IMR-90 (cell line): Measurements from ENCODE around the gene C1orf141. TPM values are rescaled to one million over a fixed set of nuclear protein-coding genes. Genes with fewer than 3 reads are reported as not detected.

Experiments used
- ATAC-seq: fragments of 200-7000 bp; cut with Tn5 transposase; 2 replicates; pipeline ENCODE4 v1.9.1; 2020; ENCODE audit warnings: low read depth, mild to moderate bottlenecking, moderate library complexity
- BruUV-seq: library from RNA; stranded (reverse); fragments of 400-500 nt; replicated peaks from 2 replicates; lab custom pipeline; 2021; lab: Mats Ljungman, UMichigan
- CTCF ChIA-PET: fragments of 300-600 bp; formaldehyde crosslinking; extraction: SDS; loops from one replicate; lab custom pipeline; 2021; ENCODE audit warnings: antibody characterized with exemption; lab: Yijun Ruan, JAX
- POLR2A ChIA-PET: fragments of 300-600 bp; sonication (Branson Sonifier 250); formaldehyde crosslinking; loops from one replicate; lab custom pipeline; 2022; ENCODE audit warnings: antibody characterized with exemption; ENCODE audit not compliant: unreplicated experiment; lab: Charles Lee
- DNase-seq: peaks from one replicate; pipeline ENCODE4 v3.0.0; 2013
- H2AFZ ChIP-seq: replicated peaks from 2 replicates; pipeline ENCODE3; 2013; ENCODE audit warnings: low read length, mild to moderate bottlenecking; ENCODE audit not compliant: poor library complexity
- H2AK5ac ChIP-seq: 2 replicates; pipeline ENCODE4 v1.6.1; 2013; ENCODE audit warnings: low read depth, low read length, inconsistent platforms
- H2AK9ac ChIP-seq: replicated peaks from 2 replicates; pipeline ENCODE3; 2013; ENCODE audit warnings: mild to moderate bottlenecking, low read depth, low read length, moderate library complexity; ENCODE audit not compliant: poor library complexity
- H2BK120ac ChIP-seq: 2 replicates; pipeline ENCODE4 v1.6.1; 2013; ENCODE audit warnings: low read depth, low read length, inconsistent platforms
- H2BK15ac ChIP-seq: 3 replicates; pipeline ENCODE4 v1.6.1; 2013; ENCODE audit warnings: low read depth, low read length, inconsistent platforms
- H2BK20ac ChIP-seq: 2 replicates; pipeline ENCODE4 v1.6.1; 2013; ENCODE audit warnings: low read depth, mild to moderate bottlenecking, inconsistent platforms, low read length, moderate library complexity
- H2BK5ac ChIP-seq: 2 replicates; pipeline ENCODE4 v1.6.1; 2013; ENCODE audit warnings: mild to moderate bottlenecking, low read depth, low read length, inconsistent platforms; ENCODE audit not compliant: poor library complexity, severe bottlenecking
- H3K14ac ChIP-seq: replicated peaks from 2 replicates; pipeline ENCODE4 v1.6.1; 2013; ENCODE audit warnings: low read depth, low read length, inconsistent platforms
- H3K18ac ChIP-seq: 2 replicates; pipeline ENCODE4 v1.6.1; 2013; ENCODE audit warnings: low read depth, low read length, control low read depth
- H3K23ac ChIP-seq: 2 replicates; pipeline ENCODE4 v1.6.1; 2013; ENCODE audit warnings: low read depth, low read length, inconsistent platforms
- H3K27ac ChIP-seq: 2 replicates; pipeline ENCODE4 v1.5.1; 2013; ENCODE audit warnings: mild to moderate bottlenecking, control low read depth, low read length; ENCODE audit not compliant: insufficient read depth
- H3K27me3 ChIP-seq: 2 replicates; pipeline ENCODE4 v1.6.1; 2013; ENCODE audit warnings: low read length; ENCODE audit not compliant: control insufficient read depth, insufficient read depth
- H3K36me3 ChIP-seq: 2 replicates; pipeline ENCODE4 v1.6.1; 2013; ENCODE audit warnings: low read length, mixed read lengths; ENCODE audit not compliant: control insufficient read depth, insufficient read depth
- H3K4ac ChIP-seq: 2 replicates; pipeline ENCODE4 v1.6.1; 2013; ENCODE audit warnings: low read depth, low read length, inconsistent platforms
- H3K4me1 ChIP-seq: 2 replicates; pipeline ENCODE4 v1.6.1; 2013; ENCODE audit warnings: low read length, mixed read lengths; ENCODE audit not compliant: control insufficient read depth, insufficient read depth
- H3K4me2 ChIP-seq: 2 replicates; pipeline ENCODE4 v1.6.1; 2013; ENCODE audit warnings: low read depth, mild to moderate bottlenecking, control low read depth, low read length, moderate library complexity
- H3K4me3 ChIP-seq: 2 replicates; pipeline ENCODE4 v1.5.1; 2013; ENCODE audit warnings: low read depth, mild to moderate bottlenecking, control low read depth, low read length, moderate library complexity; ENCODE audit not compliant: insufficient read depth
- H3K56ac ChIP-seq: 2 replicates; pipeline ENCODE4 v1.6.1; 2013; ENCODE audit warnings: low read length, inconsistent platforms; ENCODE audit not compliant: insufficient read depth; ENCODE audit errors: extremely low read depth
- H3K79me1 ChIP-seq, 2 experiments: 2 replicates each; pipeline ENCODE4 v1.6.1; 2013; ENCODE audit warnings: low read length in 2 of 2, inconsistent platforms in 1 of 2, low read depth in 1 of 2
- H3K9ac ChIP-seq: 2 replicates; pipeline ENCODE4 v1.6.1; 2013; ENCODE audit warnings: low read depth, low read length, control low read depth
- H3K9me1 ChIP-seq: 2 replicates; pipeline ENCODE4 v1.6.1; 2013; ENCODE audit warnings: low read length, inconsistent platforms; ENCODE audit not compliant: insufficient read depth
- H3K9me3 ChIP-seq: 2 replicates; pipeline ENCODE4 v1.6.1; 2013; ENCODE audit warnings: low read length; ENCODE audit not compliant: control insufficient read depth, insufficient read depth
- H4K20me1 ChIP-seq: 2 replicates; pipeline ENCODE4 v1.6.1; 2013; ENCODE audit warnings: low read length, inconsistent platforms; ENCODE audit not compliant: insufficient read depth
- H4K5ac ChIP-seq: 2 replicates; pipeline ENCODE4 v1.6.1; 2013; ENCODE audit warnings: mild to moderate bottlenecking, low read depth, low read length, control low read depth
- H4K8ac ChIP-seq, 2 experiments: 2 replicates each; pipeline ENCODE4 v1.6.1; 2013; ENCODE audit warnings: low read depth in 2 of 2, low read length in 2 of 2, control low read depth in 1 of 2, inconsistent platforms in 1 of 2
- H4K91ac ChIP-seq: 2 replicates; pipeline ENCODE4 v1.6.1; 2013; ENCODE audit warnings: low read depth, low read length, inconsistent platforms; ENCODE audit not compliant: insufficient read depth
- BHLHE40 ChIP-seq: fragments of 150-350 bp; IDR thresholded peaks from 2 replicates; pipeline ENCODE4 v1.6.1; 2016; ENCODE audit warnings: mild to moderate bottlenecking, low read depth, low read length
- CEBPB ChIP-seq: IDR thresholded peaks from 2 replicates; pipeline ENCODE4 v1.6.1; 2012; ENCODE audit warnings: low read depth, low read length, improper control_type of control experiment
- CHD1 ChIP-seq: IDR thresholded peaks from 2 replicates; pipeline ENCODE4 v1.6.1; 2012; ENCODE audit warnings: low read depth, low read length, improper control_type of control experiment
- FOS ChIP-seq: fragments of 150-350 bp; IDR thresholded peaks from 2 replicates; pipeline ENCODE4 v1.6.1; 2016; ENCODE audit warnings: low read depth, low read length
- MAFK ChIP-seq: IDR thresholded peaks from 2 replicates; pipeline ENCODE4 v1.6.1; 2012; ENCODE audit warnings: low read depth, low read length, improper control_type of control experiment
- MAZ ChIP-seq: IDR thresholded peaks from 2 replicates; pipeline ENCODE4 v1.6.1; 2012; ENCODE audit warnings: low read depth, mild to moderate bottlenecking, low read length, improper control_type of control experiment, moderate library complexity, borderline replicate concordance
- MXI1 ChIP-seq: IDR thresholded peaks from 2 replicates; pipeline ENCODE4 v1.6.1; 2012; ENCODE audit warnings: low read depth, mild to moderate bottlenecking, low read length, moderate library complexity, borderline replicate concordance
- NFE2L2 ChIP-seq: fragments of 150-350 bp; IDR thresholded peaks from 2 replicates; pipeline ENCODE4 v1.6.1; 2016; ENCODE audit warnings: low read depth, mild to moderate bottlenecking, low read length
- POLR2A ChIP-seq: IDR thresholded peaks from 2 replicates; pipeline ENCODE4 v1.6.1; 2012; ENCODE audit warnings: mild to moderate bottlenecking, low read depth, low read length
- RAD21 ChIP-seq: IDR thresholded peaks from 2 replicates; pipeline ENCODE4 v1.6.1; 2012; ENCODE audit warnings: low read length, improper control_type of control experiment
- RCOR1 ChIP-seq: IDR thresholded peaks from 2 replicates; pipeline ENCODE4 v1.6.1; 2012; ENCODE audit warnings: mild to moderate bottlenecking, low read length, improper control_type of control experiment; ENCODE audit not compliant: insufficient replicate concordance
- RFX5 ChIP-seq: IDR thresholded peaks from 2 replicates; pipeline ENCODE4 v1.8.0; 2012; ENCODE audit warnings: low read depth, mild to moderate bottlenecking, low read length, moderate library complexity
- SMC3 ChIP-seq: fragments of 150-350 bp; IDR thresholded peaks from 2 replicates; pipeline ENCODE4 v1.6.1; 2016; ENCODE audit warnings: low read depth, mild to moderate bottlenecking, antibody characterized with exemption, low read length, moderate library complexity
- WGBS, 2 experiments: methylation state at CpG; one replicate each; pipeline versions ENCODE4 v1.1.5 to v1.1.7; 2013; ENCODE audit warnings: missing lambda C conversion rate in 2 of 2; ENCODE audit not compliant: insufficient read length in 1 of 2; ENCODE audit errors: extremely low coverage in 2 of 2; 5-methylcytosine and 5-hydroxymethylcytosine counted together
- dilution Hi-C: fragments of 300-500 bp; cut with HindIII; formaldehyde crosslinking; loops from one replicate; pipeline ENCODE4 v1.14.3; 2018; ENCODE audit warnings: low sequenced_read_pairs; ENCODE audit not compliant: unreplicated experiment
- in situ Hi-C: fragments of 300-500 bp; cut with MboI; formaldehyde crosslinking; loops from 3 replicates; pipeline ENCODE4 v1.14.3; 2019; ENCODE audit warnings: low sequenced_read_pairs, inconsistent platforms, mixed read lengths
- intact Hi-C: fragments of 100-400 bp; cut with micrococcal nuclease; formaldehyde crosslinking; loops from 2 replicates; pipeline ENCODE4 v1.10.0; 2022
- polyA plus RNA-seq, 3 experiments: library from polyadenylated mRNA; depleted of rRNA; stranded (reverse); fragments of >200 nt; gene quantifications; 2 replicates each; pipeline ENCODE4 v1.2.3, GENCODE V29; 2012; ENCODE audit warnings: low replicate concordance in 1 of 3
- total RNA-seq: library from RNA; depleted of rRNA; stranded (reverse); fragments of >200 nt; gene quantifications from 2 replicates; pipeline ENCODE4 v1.2.3, GENCODE V29; 2012
- TF ChIP-seq, protein P1 (sequence below): conservative IDR thresholded peaks from 2 replicates; pipeline ENCODE4 v1.5.1; 2012; ENCODE audit warnings: mild to moderate bottlenecking, low read depth, low read length, improper control_type of control experiment
- TF ChIP-seq, protein P2 (sequence below): fragments of 150-350 bp; IDR thresholded peaks from 2 replicates; pipeline ENCODE4 v1.6.1; 2016; ENCODE audit warnings: low read depth, mild to moderate bottlenecking, low read length, moderate library complexity, borderline replicate concordance
- TF ChIP-seq, protein P3 (sequence below): fragments of 150-350 bp; IDR thresholded peaks from 2 replicates; pipeline ENCODE4 v1.6.1; 2017; ENCODE audit warnings: mild to moderate bottlenecking, antibody characterized with exemption, low read length, low read depth

The C1orf141 gene
- total and polyA plus RNA-seq, 2 of the 4 experiments (the other 2 are of a cell fraction) = not detected

DNA sequence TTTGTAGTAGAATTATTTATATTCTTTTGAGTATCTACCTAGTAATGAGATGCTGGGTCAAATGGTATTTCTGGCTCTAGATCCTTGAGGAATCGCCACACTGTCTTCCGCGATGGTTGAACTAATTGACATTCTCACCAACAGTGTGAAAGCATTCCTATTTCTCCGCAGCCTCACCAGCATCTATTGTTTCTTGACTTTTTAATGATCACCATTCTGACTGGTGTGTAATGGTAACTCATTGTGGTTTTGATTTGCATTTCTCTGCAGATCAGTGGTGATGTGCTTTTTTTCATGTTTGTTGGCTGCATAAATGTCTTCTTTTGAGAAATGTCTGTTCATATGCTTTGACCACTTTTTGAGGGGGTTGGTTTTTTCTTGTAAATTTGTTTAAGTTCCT, 16.2 kb upstream of the C1orf141 start:
- Histone ChIP-seq H3K9me3 (no peaks in the 10 kb centered on the region), H2AK5ac (no peak overlapping the region), H4K5ac (no peak overlapping the region), H2BK5ac (no peak overlapping the region), H3K9ac (no peak overlapping the region), H3K36me3 (no peaks in the 10 kb centered on the region), H3K18ac (no peak overlapping the region), H3K27me3 (peaks cover 1% of the 10 kb centered on the region), H3K4me3 (no peak overlapping the region), H4K8ac (no peak overlapping the region), H3K23ac (no peak overlapping the region), H2AFZ (no peak overlapping the region), H3K56ac (no peak overlapping the region), H4K20me1 (no peaks in the 10 kb centered on the region), H3K4me2 (no peak overlapping the region), H2BK20ac (no peak overlapping the region), H3K14ac (no peak overlapping the region), H3K4me1 (no peaks in the 10 kb centered on the region), H2AK9ac (no peak overlapping the region), H3K4ac (no peak overlapping the region), H2BK120ac (no peak overlapping the region), H2BK15ac (no peak overlapping the region), H4K91ac (no peak overlapping the region), H3K79me1 (no peaks in the 10 kb centered on the region), H3K9me1 (no peaks in the 10 kb centered on the region), H3K27ac (no peak overlapping the region)
- in situ Hi-C loops = no loop called here
- CTCF ChIA-PET = interaction anchor here (0.7 to 3.5 kb wide), 2 partner anchors 17 to 155 kb away, joined by 5 to 62 read pairs; no protein-coding TSS in a partner anchor
- DNase-seq = no peak
- no CpG with 5 or more reads among the region's 4 CpGs for WGBS, 2 experiments
- TF ChIP-seq CEBPB (no peak), MXI1 (no peak), SMC3 (no peak), RFX5 (no peak), CHD1 (no peak), POLR2A (no peak), RAD21 (no peak), NFE2L2 (no peak), BHLHE40 (no peak), FOS (no peak), MAZ (no peak), MAFK (no peak), RCOR1 (no peak)
- TF ChIP-seq, protein P1, sequence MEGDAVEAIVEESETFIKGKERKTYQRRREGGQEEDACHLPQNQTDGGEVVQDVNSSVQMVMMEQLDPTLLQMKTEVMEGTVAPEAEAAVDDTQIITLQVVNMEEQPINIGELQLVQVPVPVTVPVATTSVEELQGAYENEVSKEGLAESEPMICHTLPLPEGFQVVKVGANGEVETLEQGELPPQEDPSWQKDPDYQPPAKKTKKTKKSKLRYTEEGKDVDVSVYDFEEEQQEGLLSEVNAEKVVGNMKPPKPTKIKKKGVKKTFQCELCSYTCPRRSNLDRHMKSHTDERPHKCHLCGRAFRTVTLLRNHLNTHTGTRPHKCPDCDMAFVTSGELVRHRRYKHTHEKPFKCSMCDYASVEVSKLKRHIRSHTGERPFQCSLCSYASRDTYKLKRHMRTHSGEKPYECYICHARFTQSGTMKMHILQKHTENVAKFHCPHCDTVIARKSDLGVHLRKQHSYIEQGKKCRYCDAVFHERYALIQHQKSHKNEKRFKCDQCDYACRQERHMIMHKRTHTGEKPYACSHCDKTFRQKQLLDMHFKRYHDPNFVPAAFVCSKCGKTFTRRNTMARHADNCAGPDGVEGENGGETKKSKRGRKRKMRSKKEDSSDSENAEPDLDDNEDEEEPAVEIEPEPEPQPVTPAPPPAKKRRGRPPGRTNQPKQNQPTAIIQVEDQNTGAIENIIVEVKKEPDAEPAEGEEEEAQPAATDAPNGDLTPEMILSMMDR = no peak
- TF ChIP-seq, protein P2, sequence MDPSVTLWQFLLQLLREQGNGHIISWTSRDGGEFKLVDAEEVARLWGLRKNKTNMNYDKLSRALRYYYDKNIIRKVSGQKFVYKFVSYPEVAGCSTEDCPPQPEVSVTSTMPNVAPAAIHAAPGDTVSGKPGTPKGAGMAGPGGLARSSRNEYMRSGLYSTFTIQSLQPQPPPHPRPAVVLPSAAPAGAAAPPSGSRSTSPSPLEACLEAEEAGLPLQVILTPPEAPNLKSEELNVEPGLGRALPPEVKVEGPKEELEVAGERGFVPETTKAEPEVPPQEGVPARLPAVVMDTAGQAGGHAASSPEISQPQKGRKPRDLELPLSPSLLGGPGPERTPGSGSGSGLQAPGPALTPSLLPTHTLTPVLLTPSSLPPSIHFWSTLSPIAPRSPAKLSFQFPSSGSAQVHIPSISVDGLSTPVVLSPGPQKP = no peak
- TF ChIP-seq, protein P3, sequence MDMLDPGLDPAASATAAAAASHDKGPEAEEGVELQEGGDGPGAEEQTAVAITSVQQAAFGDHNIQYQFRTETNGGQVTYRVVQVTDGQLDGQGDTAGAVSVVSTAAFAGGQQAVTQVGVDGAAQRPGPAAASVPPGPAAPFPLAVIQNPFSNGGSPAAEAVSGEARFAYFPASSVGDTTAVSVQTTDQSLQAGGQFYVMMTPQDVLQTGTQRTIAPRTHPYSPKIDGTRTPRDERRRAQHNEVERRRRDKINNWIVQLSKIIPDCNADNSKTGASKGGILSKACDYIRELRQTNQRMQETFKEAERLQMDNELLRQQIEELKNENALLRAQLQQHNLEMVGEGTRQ = no peak
- POLR2A ChIA-PET = no interaction called here
- no TSS peak for BruUV-seq
- dilution Hi-C loops = no loop called here
- intact Hi-C loops = no loop called here
- no peak for ATAC-seq
